MM.1S (cell line): ENCODE results near the gene ECSIT.

ENCODE experiments used
- CTCF ChIP-seq: fragments of 300-600 bp; sonication (generic); IDR thresholded peaks from 2 replicates; pipeline ENCODE4 v1.5.1; 2016; ENCODE audit warnings: antibody characterized with exemption, low read length, mixed read lengths
- EZH2 ChIP-seq: fragments of 300-600 bp; sonication (generic); optimal IDR thresholded peaks from 2 replicates; pipeline ENCODE3; 2017; ENCODE audit warnings: low read depth, mild to moderate bottlenecking, antibody characterized with exemption, low read length, mixed read lengths
- EZH2phosphoT487 ChIP-seq: fragments of 300-600 bp; sonication (generic); IDR thresholded peaks from 2 replicates; pipeline ENCODE4 v1.6.1; 2018; ENCODE audit warnings: antibody characterized with exemption, low read length

- no peak for TF ChIP-seq CTCF
- no peak for TF ChIP-seq EZH2
- TF ChIP-seq EZH2phosphoT487: no peak
These were observed 71.8 kb downstream of the ECSIT start for GRCh38 chr19:11457115-11457514.
